ENCODE data around the gene GPR132. TPM values are rescaled to one million over a fixed set of nuclear protein-coding genes. Genes with fewer than 3 reads are reported as not detected.

GPR132 gene
- total RNA-seq, 1 experiment from 2014 or later = 0.20 TPM

- Histone ChIP-seq H3K27ac (ENCODE audit: insufficient read length, low read depth, low read length) (no peak overlapping the region), H3K9me3 (ENCODE audit: control insufficient read depth, low read depth, low read length) (no peaks in the 10 kb centered on the region), H4K20me1 (ENCODE audit: control insufficient read depth, insufficient read depth, insufficient read length) (no peaks in the 10 kb centered on the region), H4K8ac (replicated peaks; ENCODE audit: insufficient read length, low read depth, low read length) (no peak overlapping the region), H2BK20ac (ENCODE audit: low read depth, low read length, poor library complexity, severe bottlenecking) (no peak overlapping the region), H2BK12ac (ENCODE audit: insufficient read length, low read depth, low read length) (no peak overlapping the region), H3T11ph (ENCODE audit: low read length) (no peak overlapping the region), H2BK15ac (ENCODE audit: low read depth, low read length) (no peak overlapping the region), H3K4me2 (ENCODE audit: insufficient read depth, insufficient read length, low read length) (no peak overlapping the region), H3K14ac (ENCODE audit: insufficient read depth, low read length) (no peak overlapping the region; the same call in 1 of the 2 replicates), H2AFZ (ENCODE audit: low read length) (no peak overlapping the region), H3K4me1 (ENCODE audit: insufficient read depth, low read length) (no peaks in the 10 kb centered on the region; the same call in 1 of the 2 replicates), H3K18ac (ENCODE audit: insufficient read length, low read depth, low read length) (no peak overlapping the region), H3K9ac (ENCODE audit: extremely low read depth, insufficient read length, low read length) (no peak overlapping the region), H2BK120ac (ENCODE audit: low read depth, low read length, poor library complexity, severe bottlenecking) (no peak overlapping the region), H4K91ac (ENCODE audit: insufficient read length, low read depth, low read length) (no peak overlapping the region), H3K79me2 (ENCODE audit: insufficient read depth, low read length) (no peaks in the 10 kb centered on the region), H3K56ac (ENCODE audit: insufficient read length, low read depth, low read length) (no peak overlapping the region), H3K79me1 (ENCODE audit: insufficient read depth, low read depth, low read length, poor library complexity, severe bottlenecking) (no peaks in the 10 kb centered on the region), H4K5ac (ENCODE audit: insufficient read length, low read depth, low read length) (no peak overlapping the region), H2BK5ac (ENCODE audit: insufficient read length, low read length) (no peak overlapping the region), H3K23me2 (ENCODE audit: insufficient read length, low read depth, low read length, poor library complexity, severe bottlenecking) (no peaks in the 10 kb centered on the region), H2AK5ac (ENCODE audit: insufficient read length, low read length) (no peak overlapping the region), H3K23ac (ENCODE audit: insufficient read length, low read depth, low read length) (no peak overlapping the region), H3K4ac (ENCODE audit: low read depth, low read length) (no peak overlapping the region), H3K27me3 (ENCODE audit: insufficient read depth, low read length) (no peaks in the 10 kb centered on the region)
- Mint-ChIP-seq H3K27ac (no peak overlapping the region), H3K27me3 (ENCODE audit: low read depth) (peaks cover 17% of the 10 kb centered on the region), H3K36me3 (ENCODE audit: insufficient read depth in 1 of 3, low read depth in 3 of 3) (no peaks in the 10 kb centered on the region), H3K4me1 (peaks cover 8 to 23% of the 10 kb centered on the region in 2 experiments), H3K9me3 (no peaks in the 10 kb centered on the region; a peak in 4 of 5 replicates), H3K4me3 (no peak overlapping the region)
- DNase-seq = no peak
- WGBS (ENCODE audit: extremely low coverage, insufficient read length, low lambda C conversion rate) = no CpG with 5 or more reads among the region's 18 CpGs
- no peak for TF ChIP-seq CTCF (conservative IDR thresholded peaks at IDR 0.05)
Measured at GRCh38 chr14:105073720-105074600, 8.7 kb upstream of the GPR132 start.

Data from H9 (cell line).